Measurements from ENCODE around the gene HSPB6.

GRCh38 chr19:35757231-35757748, 461 bp upstream of the HSPB6 start:
- TF ChIP-seq SIN3A (IDR thresholded peaks at IDR 0.05; ENCODE audit: borderline replicate concordance, low read depth, low read length) (peak; percentile 71; the same call in 1 of the 2 replicates), CTCF (IDR thresholded peaks at IDR 0.05) (peak; percentile 16; the same call in 1 of the 2 replicates), TCF12 (IDR thresholded peaks at IDR 0.05) (peak; percentile 94), YY1 (IDR thresholded peaks at IDR 0.05; ENCODE audit: low read depth) (0 out of 2 replicates have a peak, but pooled peaks have one; percentile 46), PBX3 (IDR thresholded peaks at IDR 0.05) (peak; percentile 88), ZBTB33 (IDR thresholded peaks at IDR 0.05; ENCODE audit: borderline replicate concordance, low read depth) (no peak), EP300 (IDR thresholded peaks at IDR 0.05; ENCODE audit: borderline replicate concordance in 1 of 2, low read depth in 1 of 2, low read length in 1 of 2) (no peak; a peak in 1 of 4 replicates), REST (IDR thresholded peaks at IDR 0.05; ENCODE audit: low read depth, low read length) (peak; percentile 32; the same call in 1 of the 2 replicates), POLR2AphosphoS5 (IDR thresholded peaks at IDR 0.05; ENCODE audit: low read depth, low read length) (no peak; the same call in 1 of the 2 replicates)

All from SK-N-SH (cell line).